HG02870 (cell line): ENCODE measurements around the gene RIMKLB.

Source experiments
- ATAC-seq: cut with Tn5 transposase; IDR thresholded peaks from one replicate; pipeline ENCODE4 v1.9.1; 2021; ENCODE audit warnings: mild to moderate bottlenecking, moderate library complexity; ENCODE audit not compliant: unreplicated experiment

The RIMKLB gene, protein sequence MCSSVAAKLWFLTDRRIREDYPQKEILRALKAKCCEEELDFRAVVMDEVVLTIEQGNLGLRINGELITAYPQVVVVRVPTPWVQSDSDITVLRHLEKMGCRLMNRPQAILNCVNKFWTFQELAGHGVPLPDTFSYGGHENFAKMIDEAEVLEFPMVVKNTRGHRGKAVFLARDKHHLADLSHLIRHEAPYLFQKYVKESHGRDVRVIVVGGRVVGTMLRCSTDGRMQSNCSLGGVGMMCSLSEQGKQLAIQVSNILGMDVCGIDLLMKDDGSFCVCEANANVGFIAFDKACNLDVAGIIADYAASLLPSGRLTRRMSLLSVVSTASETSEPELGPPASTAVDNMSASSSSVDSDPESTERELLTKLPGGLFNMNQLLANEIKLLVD

DNA sequence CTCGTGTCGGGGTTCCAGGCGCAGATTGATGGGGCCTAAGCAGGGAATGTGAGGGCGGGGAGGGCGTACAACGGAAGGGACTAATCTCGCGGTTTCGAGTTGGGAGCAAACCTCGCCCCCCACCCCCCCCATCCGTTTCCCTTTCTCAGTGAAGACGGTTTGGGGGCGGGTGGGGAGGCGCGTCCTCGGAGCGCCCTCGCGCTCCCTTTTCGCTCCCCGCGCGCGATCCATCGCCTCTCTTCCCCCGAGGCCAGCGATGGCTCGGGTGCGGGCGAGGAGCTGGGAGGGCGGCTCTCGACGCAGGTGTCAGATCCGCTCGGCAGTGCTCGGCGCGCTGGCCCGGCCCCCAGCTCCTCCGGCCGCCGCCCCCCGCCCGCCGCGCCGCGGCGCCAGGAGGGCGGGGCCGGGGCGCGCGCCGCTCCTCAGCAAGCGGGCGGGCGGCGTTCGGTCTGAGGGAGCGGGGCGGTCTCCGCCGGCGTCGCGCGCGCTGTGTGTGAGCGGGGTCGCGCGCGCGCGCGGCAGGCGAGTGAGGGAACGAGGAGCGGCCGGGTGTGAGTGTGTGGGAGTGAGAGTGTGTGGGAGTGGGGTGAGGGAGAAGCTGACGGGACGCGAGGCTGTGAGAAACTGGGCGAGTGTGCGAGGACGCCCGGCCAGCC is at the start of gene RIMKLB:
RIMKLB (plus strand) TSS at position 516 of the 656 bp plus-strand sequence. CDS start 15,876 bp downstream, outside the sequence.
- ATAC-seq: peak; percentile 79

DNA sequence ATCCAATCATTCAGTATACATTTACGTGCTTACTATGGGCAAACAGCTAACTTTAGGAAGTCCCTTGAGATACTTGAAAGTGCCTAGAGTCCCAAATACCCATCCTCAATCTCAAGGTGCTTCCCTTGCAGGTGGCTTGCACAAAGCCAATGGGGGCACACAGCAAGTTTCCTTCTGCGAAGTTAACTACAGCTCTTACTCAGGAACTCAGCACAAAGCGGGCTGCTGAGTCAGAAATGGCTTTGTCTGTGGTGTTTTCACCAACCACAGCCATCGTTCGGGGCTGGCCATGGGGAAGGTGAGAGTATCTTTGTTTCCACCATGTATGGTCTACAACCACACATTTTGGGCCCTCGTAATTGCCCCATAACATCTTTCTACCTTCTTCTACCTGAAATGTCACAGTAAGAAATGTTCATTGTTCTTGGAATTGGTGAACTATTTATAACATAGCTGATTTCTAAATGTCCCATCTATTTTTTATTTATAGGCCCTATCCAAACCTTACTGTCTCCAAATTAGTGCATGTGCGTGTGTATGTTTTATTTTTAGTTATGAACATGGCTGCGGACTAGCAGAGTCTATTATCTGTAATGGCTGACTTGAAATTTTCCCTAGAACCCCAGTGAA is 49.1 kb upstream of the RIMKLB start:
- ATAC-seq: peak; percentile 78

DNA sequence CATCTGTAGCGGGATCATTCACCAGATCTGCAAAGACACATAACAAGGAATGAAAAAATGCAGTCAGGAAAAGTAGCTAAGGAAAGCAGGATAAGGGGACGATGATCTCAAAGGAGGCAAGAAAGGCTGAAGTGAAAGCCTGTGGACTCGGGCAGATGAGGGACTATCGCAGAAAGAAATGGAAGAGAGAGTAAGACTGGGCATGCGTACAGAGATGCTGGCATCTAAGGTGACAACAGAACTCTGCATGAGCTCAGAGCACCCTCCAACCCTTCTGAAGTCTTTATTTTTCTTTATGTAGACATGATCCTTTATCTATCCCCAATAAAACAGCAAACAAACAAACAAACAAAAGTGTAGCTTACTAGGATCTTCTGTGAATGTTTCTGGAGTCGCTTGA is 42.4 kb upstream of the RIMKLB start:
- no peak for ATAC-seq

DNA sequence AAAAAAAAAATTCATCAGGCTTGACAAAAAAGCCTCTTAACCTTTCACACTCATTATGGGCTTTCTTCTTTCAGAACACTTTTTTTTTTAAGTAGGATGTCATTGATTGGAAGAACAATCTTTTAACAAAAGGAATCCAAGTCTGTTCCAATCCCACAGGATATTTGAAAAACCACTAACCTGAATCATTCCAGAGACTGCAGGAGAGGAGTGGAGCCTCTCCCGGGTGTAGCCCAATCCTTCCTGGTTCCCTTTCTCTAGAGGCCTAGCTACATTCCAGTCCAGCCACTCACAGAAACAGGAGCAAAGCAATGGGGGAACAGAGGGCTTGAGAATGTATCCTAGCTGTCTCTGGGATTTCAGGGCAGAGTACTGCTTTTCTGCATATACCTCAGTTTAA is 39.4 kb upstream of the RIMKLB start:
- ATAC-seq: no peak

DNA sequence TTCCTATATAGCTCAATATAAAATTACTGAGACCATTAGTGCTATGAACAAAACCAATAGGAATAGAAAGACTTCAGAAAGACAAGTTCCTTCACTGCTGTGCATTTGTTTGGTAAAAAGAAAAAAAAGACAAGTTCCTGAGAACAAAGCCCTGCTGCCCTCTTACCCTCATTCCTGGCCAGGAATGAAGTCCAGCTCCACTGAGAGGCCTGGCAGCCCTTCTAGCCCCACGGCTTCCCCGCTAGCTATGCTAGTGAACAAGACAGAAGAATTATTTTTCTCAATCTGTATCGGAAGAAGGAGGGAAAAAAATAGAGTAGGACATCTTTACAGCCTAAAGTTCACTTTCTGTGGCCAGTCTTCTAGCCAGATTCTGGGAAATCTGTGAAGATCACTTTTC is 36.8 kb upstream of the RIMKLB start:
- ATAC-seq: no peak

DNA sequence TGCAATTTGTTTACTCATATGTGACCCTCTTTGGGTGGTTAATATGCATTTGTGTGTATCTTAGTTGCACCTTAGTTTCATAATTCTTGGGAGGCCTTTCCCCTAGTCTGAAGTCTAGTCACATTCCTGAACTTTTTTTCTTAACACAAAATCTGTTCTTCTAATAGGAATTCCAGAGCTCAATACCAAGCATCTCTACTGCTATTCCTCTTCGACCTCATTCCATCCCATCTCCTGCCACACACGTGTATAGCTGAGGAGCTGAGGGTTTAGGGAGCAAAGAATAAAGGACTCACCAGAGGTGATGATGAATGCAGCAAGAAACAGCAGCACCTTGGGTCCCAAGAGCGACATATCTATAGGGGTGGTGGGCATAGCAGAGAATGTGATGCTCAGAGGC is 36.0 kb upstream of the RIMKLB start:
- no peak for ATAC-seq

DNA sequence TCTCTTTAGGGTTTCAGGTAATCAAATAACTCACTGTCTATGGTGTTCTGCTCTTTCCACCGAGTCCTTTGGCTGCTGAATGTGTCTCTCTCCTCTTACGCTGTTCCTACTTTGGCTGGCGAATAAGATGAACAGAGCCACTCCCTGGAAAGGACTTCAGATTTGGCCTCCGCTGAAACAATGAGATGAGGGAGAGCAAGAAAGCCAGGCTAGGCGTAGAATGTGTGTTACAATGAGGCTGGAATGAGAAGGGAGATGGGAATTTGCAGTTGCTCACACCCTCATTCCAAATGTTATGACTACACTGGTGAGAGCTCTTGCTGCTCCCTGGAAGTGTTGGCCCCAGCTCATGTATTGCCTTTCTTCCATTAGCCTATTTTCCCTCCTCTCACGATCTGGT is 35.2 kb upstream of the RIMKLB start, which contains the start of gene MFAP5:
MFAP5 (minus strand) TSS at position 234 of the 400 bp plus-strand sequence. CDS start 722 bp downstream, outside the sequence.
- ATAC-seq: no peak

DNA sequence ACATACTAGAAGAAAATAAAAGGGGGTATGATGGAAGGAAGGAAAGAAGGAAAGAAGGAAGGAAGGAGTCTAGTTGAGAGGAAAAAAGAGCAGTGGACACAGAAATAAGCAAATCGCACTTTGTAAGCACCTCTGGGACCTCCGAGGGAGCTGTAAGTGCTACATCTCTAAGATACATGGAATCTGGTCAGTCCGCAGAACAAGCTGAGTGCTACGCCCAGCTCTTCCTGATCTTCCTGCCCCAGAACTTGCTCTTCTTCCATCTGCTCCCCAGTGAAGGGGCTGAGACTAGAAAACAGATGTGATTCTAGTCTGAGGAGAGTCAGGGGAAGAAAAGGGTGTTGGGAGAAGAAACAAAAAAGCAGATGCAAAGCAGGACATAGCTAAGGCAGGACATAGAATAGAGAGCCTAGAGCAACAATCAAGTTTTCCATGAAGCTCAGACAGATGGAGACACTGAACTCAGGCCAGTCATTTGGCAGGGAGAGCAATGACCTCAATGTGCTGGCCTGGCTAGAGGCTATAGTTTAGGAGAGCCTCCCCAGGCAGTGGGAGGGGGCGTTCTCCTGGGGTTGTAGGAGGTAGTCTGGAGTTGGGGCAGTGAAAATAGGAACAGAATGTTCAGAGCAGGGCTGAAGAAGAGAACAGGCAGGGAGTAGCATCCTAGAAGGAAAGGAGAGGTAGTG is 33.4 kb upstream of the RIMKLB start:
- no peak for ATAC-seq

DNA sequence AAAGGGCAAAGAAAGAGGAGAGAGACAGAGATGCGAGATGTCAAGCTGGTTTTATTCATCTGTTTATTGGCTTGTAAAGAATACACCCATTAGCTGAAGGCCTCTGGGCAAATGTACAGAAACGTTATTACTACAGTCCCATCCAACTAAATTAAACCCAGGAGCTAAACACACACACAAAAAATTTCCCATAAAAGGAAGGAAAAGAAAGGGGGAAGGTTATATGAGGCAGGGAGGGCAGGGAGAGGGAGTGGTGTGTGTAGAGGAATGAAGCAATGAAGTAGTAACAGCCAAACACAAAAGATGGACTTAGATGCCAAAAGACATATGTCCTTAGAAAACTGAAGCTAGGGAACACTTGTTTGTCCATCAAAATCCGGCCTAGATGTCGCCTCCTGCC is 32.0 kb upstream of the RIMKLB start:
- no peak for ATAC-seq

DNA sequence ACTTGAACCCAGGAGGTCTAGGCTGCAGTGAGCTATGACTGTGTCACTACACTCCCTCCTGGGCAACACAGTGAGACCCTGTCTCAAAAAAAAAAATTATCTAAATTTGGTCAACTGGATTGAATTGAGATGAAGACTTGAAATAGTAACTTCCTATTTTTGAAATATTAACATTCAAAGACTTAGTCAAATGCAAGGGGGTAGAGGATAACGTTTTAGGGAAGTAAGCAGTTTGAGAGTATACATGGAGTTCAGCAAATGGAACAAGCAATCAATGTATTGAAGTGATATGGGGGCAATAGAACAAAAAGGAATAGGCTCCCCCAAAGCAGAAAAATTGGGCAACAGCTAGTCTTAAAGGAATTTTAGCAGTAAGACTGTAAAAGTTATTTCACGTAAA is 30.5 kb upstream of the RIMKLB start:
- ATAC-seq: no peak

DNA sequence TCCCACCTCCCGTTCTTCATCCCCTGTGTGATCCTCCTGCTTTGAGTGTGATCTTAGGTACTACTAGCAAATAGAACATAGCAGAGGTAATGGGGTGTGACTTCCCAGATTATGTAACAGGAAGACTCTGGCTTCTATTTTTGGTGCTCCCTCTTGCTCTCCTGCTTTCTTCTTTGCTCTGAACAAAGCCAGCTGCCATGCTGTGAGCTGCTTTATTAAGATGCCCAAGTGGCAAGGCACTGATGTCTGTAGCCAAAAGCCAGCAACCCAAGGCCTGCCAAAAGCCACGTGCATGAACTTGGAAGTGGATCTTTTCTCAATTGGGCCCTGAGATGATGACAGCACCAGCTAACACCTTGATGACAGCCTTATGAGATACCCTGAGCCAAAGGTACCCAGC is 29.4 kb upstream of the RIMKLB start:
- no peak for ATAC-seq

DNA sequence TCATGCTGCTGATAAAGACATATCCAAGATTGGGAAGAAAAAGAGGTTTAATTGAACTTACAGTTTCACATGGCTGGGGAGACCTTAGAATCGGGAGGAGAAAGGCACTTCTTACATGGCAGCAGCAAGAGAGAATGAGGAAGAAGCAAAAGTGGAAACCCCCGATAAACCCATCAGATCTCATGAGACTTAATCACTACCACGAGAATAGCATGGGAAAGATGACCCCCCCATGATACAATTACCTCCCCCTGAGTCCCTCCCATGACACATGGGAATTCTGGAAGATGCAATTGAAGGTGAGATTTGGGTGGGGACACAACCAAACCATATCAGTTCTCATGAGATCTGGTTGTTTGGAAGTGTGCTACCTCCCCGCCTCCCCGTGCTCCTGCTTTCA is 25.4 kb upstream of the RIMKLB start:
- no peak for ATAC-seq

DNA sequence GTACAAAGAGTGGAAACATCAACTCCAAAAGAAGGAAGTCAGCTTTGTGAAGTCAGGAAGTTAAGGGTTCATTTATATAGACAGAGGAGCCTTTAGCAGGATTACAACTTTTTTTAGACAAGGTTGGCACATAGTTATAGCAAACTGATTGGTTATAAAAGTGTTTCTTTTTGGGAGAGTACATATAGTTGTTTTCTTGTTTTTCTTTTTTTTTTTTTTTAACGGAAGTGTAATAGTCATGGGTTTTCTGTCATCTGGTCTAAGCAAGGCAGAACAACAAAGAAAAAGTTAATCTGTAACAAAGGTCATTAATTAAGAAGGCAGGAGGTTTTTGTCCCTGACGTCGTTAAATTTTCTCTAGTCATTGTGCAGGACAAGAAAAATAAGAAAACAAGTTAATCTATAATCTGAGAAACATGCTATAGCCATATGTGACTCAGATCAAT is 22.2 kb upstream of the RIMKLB start:
- no peak for ATAC-seq

DNA sequence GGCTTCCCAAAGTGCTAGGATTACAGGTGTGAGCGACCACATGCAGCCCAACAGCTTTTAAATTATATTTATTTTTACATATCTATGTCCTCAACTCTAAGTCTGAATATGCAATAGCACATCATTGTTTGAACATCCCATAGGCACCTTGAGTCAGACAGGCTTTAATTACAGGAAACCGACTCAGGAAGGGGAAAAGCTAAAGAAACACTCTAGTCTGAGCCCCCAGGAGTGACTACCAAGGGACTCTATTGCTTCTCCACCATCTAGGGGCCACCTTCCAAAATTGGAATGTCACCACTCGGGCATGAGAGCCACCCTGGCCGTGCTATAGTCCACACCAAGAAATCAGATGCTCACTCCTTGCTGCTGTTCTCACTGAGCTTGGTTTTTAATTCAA is 21.1 kb upstream of the RIMKLB start:
- ATAC-seq: no peak

DNA sequence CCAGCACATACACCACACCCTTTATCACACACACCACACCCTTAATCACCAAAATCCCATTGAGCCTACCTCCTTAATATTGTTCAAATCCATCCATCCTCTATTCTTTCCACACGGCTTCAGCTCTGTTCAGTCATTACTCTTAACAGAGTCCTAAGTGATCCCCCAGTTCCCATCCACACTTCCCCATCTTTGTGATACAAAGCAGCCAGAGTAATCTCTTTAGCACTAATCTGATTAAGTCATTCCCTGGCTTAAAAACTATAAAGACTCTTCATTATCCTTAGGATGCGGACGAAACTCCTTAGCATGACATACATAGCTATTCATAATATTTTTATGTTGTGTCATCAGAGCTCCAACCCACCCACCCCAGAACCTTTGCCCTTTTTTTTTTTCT is 20.4 kb upstream of the RIMKLB start:
- ATAC-seq: no peak

DNA sequence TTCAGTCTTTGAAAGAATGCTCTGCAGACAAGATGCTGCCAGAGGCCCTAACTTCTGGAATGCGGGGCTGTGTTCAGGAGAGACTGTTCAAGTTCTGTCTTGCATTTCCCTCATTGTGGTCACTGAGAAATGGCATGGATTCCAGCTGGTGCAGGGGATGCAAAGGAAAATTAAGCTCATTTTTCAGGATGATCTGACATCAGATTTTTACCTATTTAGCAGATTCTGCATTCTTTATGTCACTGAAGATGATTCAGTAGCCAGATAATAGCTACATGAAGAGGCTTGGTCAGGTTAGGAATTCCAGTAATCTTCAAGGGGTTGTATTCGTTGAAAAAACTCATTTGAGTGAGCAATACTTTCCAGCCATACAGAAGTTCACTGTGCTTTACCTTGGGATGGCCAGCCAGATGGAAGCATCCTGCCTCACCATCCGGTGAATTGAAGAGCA is 19.1 kb upstream of the RIMKLB start:
- no peak for ATAC-seq

DNA sequence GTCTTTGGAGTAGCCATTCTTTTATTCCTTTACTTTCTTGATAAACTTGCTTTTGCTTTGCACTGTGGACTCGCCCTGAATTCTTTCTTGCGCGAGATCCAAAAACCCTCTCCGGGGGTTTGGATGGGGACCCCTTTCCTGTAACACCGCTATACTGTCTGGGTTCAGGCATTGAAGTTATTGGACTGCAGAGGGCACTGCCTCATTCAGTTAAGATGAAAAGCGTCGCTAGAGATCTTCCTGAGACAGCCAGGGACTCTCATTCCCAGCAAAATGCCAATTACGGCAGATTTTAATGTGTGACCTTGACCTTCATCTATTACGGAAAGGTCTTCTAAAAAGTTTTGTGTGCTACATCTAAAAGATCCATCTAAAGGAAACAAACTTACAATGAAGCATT is 17.3 kb upstream of the RIMKLB start:
- no peak for ATAC-seq

DNA sequence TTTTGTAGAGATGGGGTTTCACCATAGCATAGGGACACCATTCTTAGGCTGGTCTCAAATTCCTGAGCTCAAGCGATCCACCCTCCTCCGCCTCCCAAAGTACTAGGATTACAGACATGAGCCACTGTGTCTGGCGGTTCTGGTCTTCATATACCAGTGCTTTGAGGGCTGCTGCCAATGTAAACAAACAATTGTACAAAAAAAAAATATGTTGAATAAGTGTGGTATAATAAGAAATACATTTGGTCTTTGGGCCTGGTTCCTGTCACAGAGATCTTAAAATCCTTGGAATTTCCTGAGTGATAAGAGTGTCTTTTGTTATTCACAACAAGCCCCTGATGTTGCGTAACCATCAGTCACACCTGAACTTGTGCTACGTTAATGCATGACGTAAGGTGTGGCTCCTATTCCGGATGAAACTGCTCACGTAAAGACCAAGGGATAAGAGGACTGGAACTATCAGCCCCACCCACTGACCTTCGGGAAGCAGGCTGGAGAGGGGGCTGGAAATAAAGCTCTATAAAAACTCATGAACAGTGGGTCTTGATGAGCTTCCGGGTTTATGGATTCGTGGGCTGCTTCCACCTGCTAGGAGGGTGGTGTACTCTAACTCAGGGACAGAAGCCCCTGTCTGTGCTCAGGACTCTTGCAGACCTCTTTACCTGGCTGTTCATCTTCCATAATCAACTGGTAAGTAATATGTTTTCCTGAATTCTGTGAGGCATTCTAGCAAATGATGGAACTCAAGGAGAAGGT is 16.5 kb upstream of the RIMKLB start:
- no peak for ATAC-seq

DNA sequence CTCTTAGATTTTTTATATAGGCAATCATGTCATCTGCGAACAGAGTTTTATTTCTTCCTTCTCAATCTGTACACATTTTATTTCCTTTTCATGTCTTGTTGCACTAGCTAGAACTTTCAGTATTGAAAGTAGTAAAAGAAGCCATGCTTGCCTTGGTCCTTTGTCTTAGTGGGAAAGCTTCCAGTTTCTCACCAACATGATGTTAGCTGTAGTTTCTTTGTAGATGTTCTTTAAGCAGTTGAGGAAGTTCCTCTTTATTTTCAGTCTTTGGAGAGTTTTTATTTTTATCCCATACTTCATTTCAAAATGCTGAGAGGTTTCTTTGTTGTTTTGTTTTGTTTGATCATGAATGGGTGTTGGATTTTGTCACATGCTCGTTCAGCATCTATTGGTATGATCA is 12.7 kb upstream of the RIMKLB start:
- no peak for ATAC-seq

DNA sequence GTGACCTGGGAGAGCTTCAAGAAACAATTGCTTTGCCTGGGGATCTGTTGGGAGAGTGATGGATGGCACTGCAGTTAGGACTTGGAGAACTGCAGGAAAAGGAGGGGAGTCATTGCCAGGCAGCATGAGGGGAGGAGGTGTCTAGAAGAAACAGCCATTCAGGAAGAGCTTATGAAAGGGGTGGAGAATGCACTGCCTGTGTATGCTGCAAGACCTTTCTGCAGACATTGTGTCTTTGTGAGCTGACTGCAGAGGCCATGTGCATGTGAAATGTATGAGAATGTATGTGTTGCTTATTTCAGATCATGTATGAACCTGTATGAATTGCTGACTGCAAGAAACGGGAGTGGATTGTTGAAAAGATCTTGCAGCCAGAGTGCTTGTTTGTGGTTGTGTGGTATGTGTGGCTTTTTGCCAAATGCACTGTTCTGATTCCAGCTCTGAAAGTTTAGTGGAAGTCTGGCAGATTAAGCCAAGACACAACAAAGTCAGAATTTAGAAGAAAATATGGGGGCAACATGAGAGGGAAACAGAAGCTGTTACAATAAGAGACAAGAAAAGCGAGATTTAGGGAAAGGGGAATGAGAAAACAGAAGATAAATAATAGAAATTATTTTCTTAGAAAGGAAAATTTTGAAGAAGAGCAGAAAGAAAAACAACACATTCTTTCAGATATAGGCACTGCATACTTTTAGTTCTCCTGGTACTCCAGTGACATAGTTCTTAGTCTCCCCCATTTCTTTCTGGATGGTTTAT is 9.8 kb upstream of the RIMKLB start:
- ATAC-seq: no peak
